Fibroblast of lung (primary cell): ENCODE measurements around the gene SPARC. TPM values are rescaled to one million over a fixed set of nuclear protein-coding genes. Genes with fewer than 3 reads are reported as not detected.
A peak's percentile ranks its signal among the peaks of the same experiment; 100 is the strongest.
"Not testable (repeated sequence)": the region's sequence is repeated elsewhere in the genome, so short reads cannot be mapped to it uniquely, and the experiment has no call there.

Experiments used
- DNase-seq, 2 donors: peaks; one replicate each; pipeline versions ENCODE4 v3.0.0 to v3.0.0-alpha.2; 2010; ENCODE audit warnings: low read depth in 2 of 2
- H2AFZ ChIP-seq: 2 replicates; pipeline ENCODE4 v1.5.1; 2012; ENCODE audit warnings: low read length, control low read depth, inconsistent platforms
- H3K27ac ChIP-seq: 2 replicates; pipeline ENCODE4 v1.5.1; 2011; ENCODE audit warnings: low read length, control low read depth; ENCODE audit not compliant: insufficient read depth
- H3K27me3 ChIP-seq: 2 replicates; pipeline ENCODE4 v1.5.1; 2011; ENCODE audit warnings: mild to moderate bottlenecking, low read length; ENCODE audit not compliant: control insufficient read depth, insufficient read depth
- H3K36me3 ChIP-seq: 2 replicates; pipeline ENCODE4 v1.5.1; 2011; ENCODE audit warnings: low read length; ENCODE audit not compliant: control insufficient read depth, insufficient read depth
- H3K4me1 ChIP-seq: 2 replicates; pipeline ENCODE4 v1.5.1; 2011; ENCODE audit warnings: low read length; ENCODE audit not compliant: control insufficient read depth, insufficient read depth; ENCODE audit errors: extremely low read depth
- H3K4me2 ChIP-seq: 2 replicates; pipeline ENCODE4 v1.5.1; 2011; ENCODE audit warnings: low read length, control low read depth; ENCODE audit not compliant: insufficient read depth; ENCODE audit errors: extremely low read depth
- H3K4me3 ChIP-seq, 4 experiments: fragments of 200-600 bp in 1 of 4; sonication (generic) in 1 of 4; replicated peaks in 1 of 4; 2 replicates each; pipeline ENCODE4 v1.5.1; 2011 to 2016; ENCODE audit warnings: low read length in 4 of 4, low read depth in 3 of 4, mild to moderate bottlenecking in 3 of 4, control low read depth in 2 of 4, inconsistent platforms in 1 of 4, mixed read lengths in 1 of 4; ENCODE audit not compliant: insufficient read depth in 1 of 4; ENCODE audit errors: control extremely low read depth in 1 of 4
- H3K79me2 ChIP-seq: 2 replicates; pipeline ENCODE4 v1.5.1; 2012; ENCODE audit warnings: mild to moderate bottlenecking, low read length, inconsistent platforms; ENCODE audit not compliant: control insufficient read depth, insufficient read depth
- H3K9ac ChIP-seq: 2 replicates; pipeline ENCODE4 v1.5.1; 2011; ENCODE audit warnings: mild to moderate bottlenecking, low read length, control low read depth; ENCODE audit not compliant: insufficient read depth
- H3K9me3 ChIP-seq: 2 replicates; pipeline ENCODE4 v1.5.1; 2012; ENCODE audit warnings: low read depth, low read length; ENCODE audit not compliant: control insufficient read depth, insufficient read depth
- H4K20me1 ChIP-seq: 2 replicates; pipeline ENCODE4 v1.5.1; 2011; ENCODE audit warnings: low read length; ENCODE audit not compliant: control insufficient read depth, insufficient read depth; ENCODE audit errors: extremely low read depth
- EZH2 ChIP-seq: IDR thresholded peaks from 2 replicates; pipeline ENCODE4 v1.5.1; 2012; ENCODE audit warnings: low read length, control low read depth, mild to moderate bottlenecking; ENCODE audit errors: missing control alignments
- polyA plus RNA-seq, 2 donors: library from polyadenylated mRNA; depleted of rRNA in 1 of 2; stranded (reverse) in 1 of 2; unstranded in 1 of 2; fragments of >200 nt; gene quantifications; 2 replicates each; pipeline ENCODE4 v1.2.1, GENCODE V29; 2011 to 2012; ENCODE audit warnings: missing spikeins in 1 of 2
- total RNA-seq: library from RNA; depleted of rRNA; stranded (reverse); fragments of >200 nt; gene quantifications from 2 replicates; pipeline ENCODE4 v1.2.1, GENCODE V29; 2014
- TF ChIP-seq, protein P1 (sequence below), 2 donors: IDR thresholded peaks in 1 of 2; conservative IDR thresholded peaks in 1 of 2; 1 replicate in 1 of 2; 2 replicates in 1 of 2; pipeline ENCODE4 v1.5.1; 2011 to 2012; ENCODE audit warnings: low read length in 2 of 2, control low read depth in 1 of 2, inconsistent platforms in 1 of 2, low read depth in 1 of 2, mild to moderate bottlenecking in 1 of 2

The SPARC gene
- total and polyA plus RNA-seq, 2 donors (not counting 1 experiment from before 2014, with no cell fraction given), result 408 to 6,513 TPM

DNA sequence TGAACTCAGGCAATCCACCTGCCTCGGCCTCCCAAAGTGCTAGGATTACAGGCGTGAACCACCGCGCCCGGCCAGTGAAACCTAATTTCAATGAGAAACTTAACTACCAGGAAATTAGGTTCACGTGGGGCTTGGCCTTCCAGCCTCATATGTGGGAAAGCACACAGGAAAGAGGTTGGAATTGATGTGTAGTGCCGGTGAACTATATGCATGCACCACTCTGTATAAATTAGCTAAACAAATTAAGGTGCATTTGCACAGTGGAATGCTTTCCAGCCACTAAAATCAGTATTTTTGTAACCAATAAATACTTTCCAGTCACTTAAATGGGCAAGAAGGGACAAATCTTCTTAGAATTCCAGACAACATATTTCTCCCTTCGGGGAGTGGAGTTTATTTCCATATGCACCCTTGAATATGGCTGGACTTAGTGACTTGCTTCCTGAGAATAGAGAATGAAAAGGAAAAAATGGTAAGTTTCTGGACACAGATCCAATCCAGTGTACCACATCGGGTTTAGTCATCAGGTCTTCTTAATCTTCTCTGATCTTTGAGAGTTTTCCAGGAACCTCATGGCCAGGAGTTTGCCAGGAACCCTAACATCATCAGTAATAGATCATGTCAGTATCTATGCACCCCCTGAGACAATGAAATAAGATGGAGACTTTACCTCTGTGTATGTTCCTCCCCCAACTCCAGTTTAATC, 46.8 kb upstream of the SPARC start:
- H3K27ac ChIP-seq, result no peak overlapping the region
- H3K4me1 ChIP-seq, result peaks cover 3% of the 10 kb centered on the region
- H3K4me3 ChIP-seq, result no peak overlapping the region
- no peaks in the 10 kb centered on the region for H3K79me2 ChIP-seq
- TF ChIP-seq, protein P1, sequence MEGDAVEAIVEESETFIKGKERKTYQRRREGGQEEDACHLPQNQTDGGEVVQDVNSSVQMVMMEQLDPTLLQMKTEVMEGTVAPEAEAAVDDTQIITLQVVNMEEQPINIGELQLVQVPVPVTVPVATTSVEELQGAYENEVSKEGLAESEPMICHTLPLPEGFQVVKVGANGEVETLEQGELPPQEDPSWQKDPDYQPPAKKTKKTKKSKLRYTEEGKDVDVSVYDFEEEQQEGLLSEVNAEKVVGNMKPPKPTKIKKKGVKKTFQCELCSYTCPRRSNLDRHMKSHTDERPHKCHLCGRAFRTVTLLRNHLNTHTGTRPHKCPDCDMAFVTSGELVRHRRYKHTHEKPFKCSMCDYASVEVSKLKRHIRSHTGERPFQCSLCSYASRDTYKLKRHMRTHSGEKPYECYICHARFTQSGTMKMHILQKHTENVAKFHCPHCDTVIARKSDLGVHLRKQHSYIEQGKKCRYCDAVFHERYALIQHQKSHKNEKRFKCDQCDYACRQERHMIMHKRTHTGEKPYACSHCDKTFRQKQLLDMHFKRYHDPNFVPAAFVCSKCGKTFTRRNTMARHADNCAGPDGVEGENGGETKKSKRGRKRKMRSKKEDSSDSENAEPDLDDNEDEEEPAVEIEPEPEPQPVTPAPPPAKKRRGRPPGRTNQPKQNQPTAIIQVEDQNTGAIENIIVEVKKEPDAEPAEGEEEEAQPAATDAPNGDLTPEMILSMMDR (conservative IDR thresholded peaks at IDR 0.05 in 1 of 2, IDR thresholded peaks at IDR 0.05 in 1 of 2; ENCODE audit: low read depth in 1 of 2, low read length in 2 of 2), result no peak
- TF ChIP-seq EZH2, result no peak
- H3K9me3 ChIP-seq, result no peaks in the 10 kb centered on the region
- H4K20me1 ChIP-seq, result no peaks in the 10 kb centered on the region
- H3K9ac ChIP-seq, result no peak overlapping the region
- H3K27me3 ChIP-seq, result no peaks in the 10 kb centered on the region
- H2AFZ ChIP-seq, result no peak overlapping the region
- peak in 1 of 2 donors; percentile 89 for DNase-seq
- H3K36me3 ChIP-seq, result no peaks in the 10 kb centered on the region
- no peak overlapping the region for H3K4me2 ChIP-seq

DNA sequence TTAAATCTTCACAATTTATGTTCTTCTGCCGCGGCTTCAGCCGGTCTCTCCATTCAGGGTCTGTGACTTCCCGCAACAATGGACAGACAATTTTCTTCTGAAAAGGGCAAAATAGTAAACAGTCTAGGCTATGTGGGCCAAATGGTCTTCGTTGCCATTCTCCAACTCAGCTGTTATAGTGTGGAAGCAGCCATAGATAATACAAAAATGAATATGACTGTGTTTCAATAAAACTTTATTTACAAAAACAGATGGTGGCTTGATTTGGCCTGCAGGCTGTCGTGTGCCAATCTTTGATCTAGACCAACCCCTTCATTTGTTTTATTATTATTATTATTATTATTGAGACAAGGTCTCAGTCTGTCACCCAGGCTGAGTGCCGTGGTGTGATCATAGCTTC, 43.7 kb upstream of the SPARC start:
- TF ChIP-seq EZH2, result no peak
- TF ChIP-seq, protein P1 (conservative IDR thresholded peaks at IDR 0.05 in 1 of 2, IDR thresholded peaks at IDR 0.05 in 1 of 2; ENCODE audit: low read depth in 1 of 2, low read length in 2 of 2), result no peak
- Histone ChIP-seq H3K79me2 (no peaks in the 10 kb centered on the region), H4K20me1 (no peaks in the 10 kb centered on the region), H3K4me2 (no peak overlapping the region), H3K4me3 (no peak overlapping the region), H3K27ac (no peak overlapping the region), H3K9me3 (no peaks in the 10 kb centered on the region), H3K9ac (no peak overlapping the region), H3K4me1 (no peaks in the 10 kb centered on the region), H3K27me3 (no peaks in the 10 kb centered on the region), H3K36me3 (no peaks in the 10 kb centered on the region), H2AFZ (no peak overlapping the region)
- no peak for DNase-seq

DNA sequence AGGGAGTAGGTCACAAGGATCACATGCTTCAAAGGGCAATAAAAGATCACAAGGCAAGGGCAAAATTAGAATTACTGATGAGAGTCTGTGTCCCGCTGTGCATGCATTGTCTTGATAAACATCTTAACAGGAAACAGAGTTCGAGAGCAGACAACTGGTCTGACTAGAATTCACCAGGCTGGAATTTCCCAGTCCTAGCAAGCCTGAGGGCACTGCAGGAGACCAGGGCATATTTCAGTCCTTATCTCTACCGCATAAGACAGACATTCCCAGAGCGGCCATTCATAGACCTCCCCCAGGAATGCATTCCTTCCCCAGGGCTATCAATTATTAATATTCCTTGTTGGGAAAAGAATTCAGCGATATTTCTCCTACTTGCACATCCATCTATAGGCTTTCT, 42.9 kb upstream of the SPARC start:
- not testable (repeated sequence) for H3K9ac ChIP-seq, H3K4me3 ChIP-seq, H4K20me1 ChIP-seq, H3K4me2 ChIP-seq, H3K36me3 ChIP-seq, H3K9me3 ChIP-seq, H3K79me2 ChIP-seq, H3K4me1 ChIP-seq, H3K27ac ChIP-seq, H2AFZ ChIP-seq, H3K27me3 ChIP-seq
- peak in 1 of 2 donors; percentile 77 for DNase-seq
